ENCODE measurements around the gene MAP3K4. TPM values are rescaled to one million over a fixed set of nuclear protein-coding genes. Genes with fewer than 3 reads are reported as not detected.

MAP3K4 gene
- total RNA-seq, 1 experiment from 2014 or later: 69.8 TPM

DNA sequence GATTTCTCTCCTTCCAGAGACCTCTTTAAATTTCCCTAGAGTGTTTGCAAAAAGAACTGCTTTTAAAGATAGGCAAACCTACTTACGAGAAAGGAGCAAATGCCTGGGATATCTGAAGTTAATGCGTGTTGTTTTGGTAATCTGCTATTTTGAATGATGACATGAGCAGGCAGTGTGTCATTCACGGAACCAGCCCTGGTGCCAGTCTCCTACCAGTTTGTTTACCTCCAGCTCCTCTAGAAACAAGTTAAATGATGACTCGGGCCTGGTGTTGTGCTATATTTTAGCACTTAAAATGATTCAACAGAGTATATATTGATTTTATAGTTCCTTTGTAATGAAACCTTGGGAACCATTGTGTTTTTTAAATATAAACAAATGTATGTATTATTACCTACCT lies 41.1 kb upstream of the MAP3K4 start (continued):
- TF ChIP-seq, protein P1, sequence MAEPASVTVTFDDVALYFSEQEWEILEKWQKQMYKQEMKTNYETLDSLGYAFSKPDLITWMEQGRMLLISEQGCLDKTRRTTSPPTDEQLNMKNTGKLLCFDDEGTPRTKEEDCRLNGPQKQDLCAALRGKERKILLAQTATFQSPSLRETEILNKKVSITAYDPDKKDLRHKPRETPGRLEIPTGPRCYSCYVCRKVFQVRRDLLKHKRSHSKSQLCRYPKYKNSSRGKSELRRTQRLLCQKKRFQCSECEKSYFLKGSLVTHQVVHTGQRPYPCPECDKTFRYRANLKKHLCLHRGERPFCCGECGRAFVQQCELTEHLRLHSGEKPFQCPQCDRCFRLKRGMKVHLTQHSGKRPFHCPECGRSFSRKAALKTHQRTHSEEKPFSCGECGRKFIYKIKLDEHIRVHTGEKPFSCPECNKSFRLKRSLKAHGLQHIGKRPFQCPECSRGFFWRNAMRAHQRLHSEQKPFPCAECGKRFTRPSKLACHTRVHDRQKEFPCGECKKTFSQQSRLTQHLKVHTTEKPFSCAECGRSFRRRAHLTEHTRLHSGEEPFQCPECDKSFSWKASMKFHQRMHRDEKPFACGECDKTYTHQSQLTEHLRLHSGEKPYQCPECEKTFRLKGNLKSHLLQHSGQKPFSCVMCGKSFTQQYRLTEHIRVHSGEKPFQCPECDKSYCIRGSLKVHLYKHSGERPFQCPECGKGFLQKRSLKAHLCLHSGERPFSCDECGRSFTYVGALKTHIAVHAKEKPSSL (CRISPR knock-in tag; conservative IDR thresholded peaks at IDR 0.05): no peak
- TF ChIP-seq, protein P2, sequence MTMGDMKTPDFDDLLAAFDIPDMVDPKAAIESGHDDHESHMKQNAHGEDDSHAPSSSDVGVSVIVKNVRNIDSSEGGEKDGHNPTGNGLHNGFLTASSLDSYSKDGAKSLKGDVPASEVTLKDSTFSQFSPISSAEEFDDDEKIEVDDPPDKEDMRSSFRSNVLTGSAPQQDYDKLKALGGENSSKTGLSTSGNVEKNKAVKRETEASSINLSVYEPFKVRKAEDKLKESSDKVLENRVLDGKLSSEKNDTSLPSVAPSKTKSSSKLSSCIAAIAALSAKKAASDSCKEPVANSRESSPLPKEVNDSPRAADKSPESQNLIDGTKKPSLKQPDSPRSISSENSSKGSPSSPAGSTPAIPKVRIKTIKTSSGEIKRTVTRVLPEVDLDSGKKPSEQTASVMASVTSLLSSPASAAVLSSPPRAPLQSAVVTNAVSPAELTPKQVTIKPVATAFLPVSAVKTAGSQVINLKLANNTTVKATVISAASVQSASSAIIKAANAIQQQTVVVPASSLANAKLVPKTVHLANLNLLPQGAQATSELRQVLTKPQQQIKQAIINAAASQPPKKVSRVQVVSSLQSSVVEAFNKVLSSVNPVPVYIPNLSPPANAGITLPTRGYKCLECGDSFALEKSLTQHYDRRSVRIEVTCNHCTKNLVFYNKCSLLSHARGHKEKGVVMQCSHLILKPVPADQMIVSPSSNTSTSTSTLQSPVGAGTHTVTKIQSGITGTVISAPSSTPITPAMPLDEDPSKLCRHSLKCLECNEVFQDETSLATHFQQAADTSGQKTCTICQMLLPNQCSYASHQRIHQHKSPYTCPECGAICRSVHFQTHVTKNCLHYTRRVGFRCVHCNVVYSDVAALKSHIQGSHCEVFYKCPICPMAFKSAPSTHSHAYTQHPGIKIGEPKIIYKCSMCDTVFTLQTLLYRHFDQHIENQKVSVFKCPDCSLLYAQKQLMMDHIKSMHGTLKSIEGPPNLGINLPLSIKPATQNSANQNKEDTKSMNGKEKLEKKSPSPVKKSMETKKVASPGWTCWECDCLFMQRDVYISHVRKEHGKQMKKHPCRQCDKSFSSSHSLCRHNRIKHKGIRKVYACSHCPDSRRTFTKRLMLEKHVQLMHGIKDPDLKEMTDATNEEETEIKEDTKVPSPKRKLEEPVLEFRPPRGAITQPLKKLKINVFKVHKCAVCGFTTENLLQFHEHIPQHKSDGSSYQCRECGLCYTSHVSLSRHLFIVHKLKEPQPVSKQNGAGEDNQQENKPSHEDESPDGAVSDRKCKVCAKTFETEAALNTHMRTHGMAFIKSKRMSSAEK (CRISPR knock-in tag; IDR thresholded peaks at IDR 0.05; ENCODE audit: borderline replicate concordance): no peak
- no peak for TF ChIP-seq NFE2L1 (CRISPR knock-in tag; IDR thresholded peaks at IDR 0.05)
- TF ChIP-seq MYBL2 (CRISPR knock-in tag; IDR thresholded peaks at IDR 0.05): no peak
- TF ChIP-seq, protein P3, sequence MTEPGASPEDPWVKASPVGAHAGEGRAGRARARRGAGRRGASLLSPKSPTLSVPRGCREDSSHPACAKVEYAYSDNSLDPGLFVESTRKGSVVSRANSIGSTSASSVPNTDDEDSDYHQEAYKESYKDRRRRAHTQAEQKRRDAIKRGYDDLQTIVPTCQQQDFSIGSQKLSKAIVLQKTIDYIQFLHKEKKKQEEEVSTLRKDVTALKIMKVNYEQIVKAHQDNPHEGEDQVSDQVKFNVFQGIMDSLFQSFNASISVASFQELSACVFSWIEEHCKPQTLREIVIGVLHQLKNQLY (CRISPR knock-in tag; IDR thresholded peaks at IDR 0.05): no peak
- no peak for TF ChIP-seq RELA (CRISPR knock-in tag; IDR thresholded peaks at IDR 0.05; ENCODE audit: borderline replicate concordance)

DNA sequence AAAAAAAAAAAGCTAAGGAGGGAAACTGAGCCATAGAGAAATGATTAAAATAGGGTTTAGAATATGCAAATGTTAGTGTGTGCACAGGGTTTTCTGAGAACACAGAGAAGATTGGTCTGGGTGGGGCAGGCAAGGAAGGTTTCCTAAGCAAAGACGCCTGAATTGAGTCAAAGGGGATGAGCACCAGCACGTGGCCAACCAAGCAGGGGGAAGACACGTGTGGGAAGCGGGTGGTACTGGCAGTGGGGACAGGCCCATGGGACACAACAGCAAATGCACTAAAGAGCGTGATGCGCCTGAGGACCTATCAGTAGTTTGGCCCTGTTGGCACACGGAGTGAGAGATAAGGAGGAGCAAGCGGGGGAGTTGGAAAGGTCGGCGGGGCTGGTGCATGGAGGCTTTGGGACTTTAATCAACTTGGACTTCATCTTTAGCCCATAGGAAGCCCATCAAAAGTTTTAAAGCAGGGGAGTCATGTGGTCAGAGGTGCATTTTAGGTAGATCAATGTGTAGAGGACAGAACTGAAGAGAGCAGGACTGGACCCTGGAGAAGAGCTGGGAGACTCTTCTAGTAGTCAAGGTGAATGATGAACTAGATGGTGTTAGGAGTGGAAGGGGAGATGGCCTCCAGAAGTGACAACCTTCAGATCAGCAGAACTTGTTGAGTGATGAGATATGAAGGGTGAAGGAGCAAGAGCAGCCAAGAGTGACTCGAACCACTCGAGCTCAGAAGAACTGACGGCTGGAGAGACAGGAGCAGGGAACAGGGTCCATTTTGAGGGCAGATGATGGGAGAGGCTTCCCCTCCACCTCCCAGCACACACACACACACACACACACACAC lies 40.2 kb upstream of the MAP3K4 start:
- ChIA-PET POLR2A (no interaction called here), CTCF (interaction anchor here (0.6 kb wide), 1 partner anchor 214 kb away, joined by 3 read pairs; no protein-coding TSS in a partner anchor)
- Mint-ChIP-seq H3K9me3 (no peaks in the 10 kb centered on the region; the same call in 1 of the 2 replicates), H3K27me3 (ENCODE audit: low read depth) (no peaks in the 10 kb centered on the region; the same call in 1 of the 2 replicates), H3K4me1 (peaks cover 8% of the 10 kb centered on the region), H3K27ac (no peak overlapping the region), H3K36me3 (no peaks in the 10 kb centered on the region), H3K4me3 (no peak overlapping the region)
- no peak for DNase-seq (ENCODE audit: low spot score)
- no peak for ATAC-seq
- no peak for TF ChIP-seq ZNF317 (CRISPR knock-in tag; IDR thresholded peaks at IDR 0.05; ENCODE audit: borderline replicate concordance, low read depth)
- no peak for TF ChIP-seq ZNF219 (CRISPR knock-in tag; IDR thresholded peaks at IDR 0.05; ENCODE audit: borderline replicate concordance)
- no peak for TF ChIP-seq GABPB1 (CRISPR knock-in tag; IDR thresholded peaks at IDR 0.05)
- no peak for TF ChIP-seq RORB (CRISPR knock-in tag; IDR thresholded peaks at IDR 0.05)
- no peak for TF ChIP-seq OVOL2 (CRISPR knock-in tag; IDR thresholded peaks at IDR 0.05; ENCODE audit: borderline replicate concordance)
- TF ChIP-seq, protein P4, sequence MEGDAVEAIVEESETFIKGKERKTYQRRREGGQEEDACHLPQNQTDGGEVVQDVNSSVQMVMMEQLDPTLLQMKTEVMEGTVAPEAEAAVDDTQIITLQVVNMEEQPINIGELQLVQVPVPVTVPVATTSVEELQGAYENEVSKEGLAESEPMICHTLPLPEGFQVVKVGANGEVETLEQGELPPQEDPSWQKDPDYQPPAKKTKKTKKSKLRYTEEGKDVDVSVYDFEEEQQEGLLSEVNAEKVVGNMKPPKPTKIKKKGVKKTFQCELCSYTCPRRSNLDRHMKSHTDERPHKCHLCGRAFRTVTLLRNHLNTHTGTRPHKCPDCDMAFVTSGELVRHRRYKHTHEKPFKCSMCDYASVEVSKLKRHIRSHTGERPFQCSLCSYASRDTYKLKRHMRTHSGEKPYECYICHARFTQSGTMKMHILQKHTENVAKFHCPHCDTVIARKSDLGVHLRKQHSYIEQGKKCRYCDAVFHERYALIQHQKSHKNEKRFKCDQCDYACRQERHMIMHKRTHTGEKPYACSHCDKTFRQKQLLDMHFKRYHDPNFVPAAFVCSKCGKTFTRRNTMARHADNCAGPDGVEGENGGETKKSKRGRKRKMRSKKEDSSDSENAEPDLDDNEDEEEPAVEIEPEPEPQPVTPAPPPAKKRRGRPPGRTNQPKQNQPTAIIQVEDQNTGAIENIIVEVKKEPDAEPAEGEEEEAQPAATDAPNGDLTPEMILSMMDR (IDR thresholded peaks at IDR 0.05): no peak
- TF ChIP-seq, protein P5, sequence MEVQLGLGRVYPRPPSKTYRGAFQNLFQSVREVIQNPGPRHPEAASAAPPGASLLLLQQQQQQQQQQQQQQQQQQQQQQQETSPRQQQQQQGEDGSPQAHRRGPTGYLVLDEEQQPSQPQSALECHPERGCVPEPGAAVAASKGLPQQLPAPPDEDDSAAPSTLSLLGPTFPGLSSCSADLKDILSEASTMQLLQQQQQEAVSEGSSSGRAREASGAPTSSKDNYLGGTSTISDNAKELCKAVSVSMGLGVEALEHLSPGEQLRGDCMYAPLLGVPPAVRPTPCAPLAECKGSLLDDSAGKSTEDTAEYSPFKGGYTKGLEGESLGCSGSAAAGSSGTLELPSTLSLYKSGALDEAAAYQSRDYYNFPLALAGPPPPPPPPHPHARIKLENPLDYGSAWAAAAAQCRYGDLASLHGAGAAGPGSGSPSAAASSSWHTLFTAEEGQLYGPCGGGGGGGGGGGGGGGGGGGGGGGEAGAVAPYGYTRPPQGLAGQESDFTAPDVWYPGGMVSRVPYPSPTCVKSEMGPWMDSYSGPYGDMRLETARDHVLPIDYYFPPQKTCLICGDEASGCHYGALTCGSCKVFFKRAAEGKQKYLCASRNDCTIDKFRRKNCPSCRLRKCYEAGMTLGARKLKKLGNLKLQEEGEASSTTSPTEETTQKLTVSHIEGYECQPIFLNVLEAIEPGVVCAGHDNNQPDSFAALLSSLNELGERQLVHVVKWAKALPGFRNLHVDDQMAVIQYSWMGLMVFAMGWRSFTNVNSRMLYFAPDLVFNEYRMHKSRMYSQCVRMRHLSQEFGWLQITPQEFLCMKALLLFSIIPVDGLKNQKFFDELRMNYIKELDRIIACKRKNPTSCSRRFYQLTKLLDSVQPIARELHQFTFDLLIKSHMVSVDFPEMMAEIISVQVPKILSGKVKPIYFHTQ (CRISPR knock-in tag; IDR thresholded peaks at IDR 0.05): no peak
- TF ChIP-seq GRHL2 (CRISPR knock-in tag; IDR thresholded peaks at IDR 0.05; ENCODE audit: insufficient replicate concordance, severe bottlenecking): no peak
- TF ChIP-seq CBFB (CRISPR knock-in tag; IDR thresholded peaks at IDR 0.05; ENCODE audit: low read depth): no peak
- TF ChIP-seq, protein P6, sequence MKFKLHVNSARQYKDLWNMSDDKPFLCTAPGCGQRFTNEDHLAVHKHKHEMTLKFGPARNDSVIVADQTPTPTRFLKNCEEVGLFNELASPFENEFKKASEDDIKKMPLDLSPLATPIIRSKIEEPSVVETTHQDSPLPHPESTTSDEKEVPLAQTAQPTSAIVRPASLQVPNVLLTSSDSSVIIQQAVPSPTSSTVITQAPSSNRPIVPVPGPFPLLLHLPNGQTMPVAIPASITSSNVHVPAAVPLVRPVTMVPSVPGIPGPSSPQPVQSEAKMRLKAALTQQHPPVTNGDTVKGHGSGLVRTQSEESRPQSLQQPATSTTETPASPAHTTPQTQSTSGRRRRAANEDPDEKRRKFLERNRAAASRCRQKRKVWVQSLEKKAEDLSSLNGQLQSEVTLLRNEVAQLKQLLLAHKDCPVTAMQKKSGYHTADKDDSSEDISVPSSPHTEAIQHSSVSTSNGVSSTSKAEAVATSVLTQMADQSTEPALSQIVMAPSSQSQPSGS (CRISPR knock-in tag; IDR thresholded peaks at IDR 0.05; ENCODE audit: borderline replicate concordance, low read depth): no peak
- TF ChIP-seq NFYB (CRISPR knock-in tag; conservative IDR thresholded peaks at IDR 0.05; ENCODE audit: low read depth): no peak
- TF ChIP-seq SMAD3 (CRISPR knock-in tag; IDR thresholded peaks at IDR 0.05; ENCODE audit: borderline replicate concordance): no peak
- TF ChIP-seq TEAD4 (CRISPR knock-in tag; IDR thresholded peaks at IDR 0.05): no peak
- TF ChIP-seq ETV6 (CRISPR knock-in tag; IDR thresholded peaks at IDR 0.05): no peak
- TF ChIP-seq TEAD1 (CRISPR knock-in tag; IDR thresholded peaks at IDR 0.05): no peak

Data from WTC11 (cell line).